ENCODE results near the gene PIK3R6. TPM values are rescaled to one million over a fixed set of nuclear protein-coding genes. Genes with fewer than 3 reads are reported as not detected.

PIK3R6 gene
- polyA plus RNA-seq, 1 experiment = not detected

- Histone ChIP-seq H3K27ac (ENCODE audit: low read depth, low read length) (no peak overlapping the region), H3K9me3 (ENCODE audit: control insufficient read depth, insufficient read depth, low read length) (peaks cover 8% of the 10 kb centered on the region), H3K4me3 (ENCODE audit: low read depth, low read length) (no peak overlapping the region), H3K27me3 (ENCODE audit: control insufficient read depth, insufficient read depth, low read length) (peaks cover 23% of the 10 kb centered on the region)
- CTCF ChIA-PET = interaction anchor here (0.9 to 1.1 kb wide), 2 partner anchors 9 to 411 kb away, joined by 3 to 5 read pairs; no protein-coding TSS in a partner anchor
- POLR2A ChIA-PET = no interaction called here
- no peak for DNase-seq (ENCODE audit: low read depth, low spot score)
- no peak for TF ChIP-seq CTCF (IDR thresholded peaks at IDR 0.05; ENCODE audit: low read depth, low read length)
Observed at GRCh38 chr17:8794636-8795035, 72.8 kb downstream of the PIK3R6 start.

- no peak overlapping the region for H3K27ac ChIP-seq (ENCODE audit: low read depth, low read length)
- no peak for TF ChIP-seq CTCF (IDR thresholded peaks at IDR 0.05; ENCODE audit: low read depth, low read length)
- H3K4me3 ChIP-seq (ENCODE audit: low read depth, low read length) = no peak overlapping the region
- H3K9me3 ChIP-seq (ENCODE audit: control insufficient read depth, insufficient read depth, low read length) = peaks cover 8% of the 10 kb centered on the region
- CTCF ChIA-PET = no interaction called here
- POLR2A ChIA-PET = no interaction called here
- DNase-seq (ENCODE audit: low read depth, low spot score) = no peak
- peaks cover 17% of the 10 kb centered on the region for H3K27me3 ChIP-seq (ENCODE audit: control insufficient read depth, insufficient read depth, low read length)
Observed at GRCh38 chr17:8793649-8794048, 73.8 kb downstream of the PIK3R6 start.

GRCh38 chr17:8792646-8793045 lies 74.8 kb downstream of the PIK3R6 start:
- no peak overlapping the region for H3K27ac ChIP-seq (ENCODE audit: low read depth, low read length)
- POLR2A ChIA-PET = no interaction called here
- DNase-seq (ENCODE audit: low read depth, low spot score) = no peak
- TF ChIP-seq CTCF (IDR thresholded peaks at IDR 0.05; ENCODE audit: low read depth, low read length) = no peak
- no peak overlapping the region for H3K4me3 ChIP-seq (ENCODE audit: low read depth, low read length)
- CTCF ChIA-PET = no interaction called here
- peaks cover 8% of the 10 kb centered on the region for H3K9me3 ChIP-seq (ENCODE audit: control insufficient read depth, insufficient read depth, low read length)
- H3K27me3 ChIP-seq (ENCODE audit: control insufficient read depth, insufficient read depth, low read length) = peaks cover 11% of the 10 kb centered on the region

- CTCF ChIA-PET = no interaction called here
- no peak for TF ChIP-seq CTCF (IDR thresholded peaks at IDR 0.05; ENCODE audit: low read depth, low read length)
- H3K27me3 ChIP-seq (ENCODE audit: control insufficient read depth, insufficient read depth, low read length) = peaks cover 4% of the 10 kb centered on the region
- POLR2A ChIA-PET = no interaction called here
- H3K27ac ChIP-seq (ENCODE audit: low read depth, low read length) = no peak overlapping the region
- peaks cover 8% of the 10 kb centered on the region for H3K9me3 ChIP-seq (ENCODE audit: control insufficient read depth, insufficient read depth, low read length)
- DNase-seq (ENCODE audit: low read depth, low spot score) = peak; percentile 2
- H3K4me3 ChIP-seq (ENCODE audit: low read depth, low read length) = no peak overlapping the region
Observed at GRCh38 chr17:8791910-8792270, 75.6 kb downstream of the PIK3R6 start.

- POLR2A ChIA-PET = no interaction called here
- CTCF ChIA-PET = no interaction called here
- H3K27me3 ChIP-seq (ENCODE audit: control insufficient read depth, insufficient read depth, low read length) = peaks cover 4% of the 10 kb centered on the region
- H3K9me3 ChIP-seq (ENCODE audit: control insufficient read depth, insufficient read depth, low read length) = peaks cover 8% of the 10 kb centered on the region
- DNase-seq (ENCODE audit: low read depth, low spot score) = no peak
- peak; percentile 19; the same call in 1 of the 2 replicates for TF ChIP-seq CTCF (IDR thresholded peaks at IDR 0.05; ENCODE audit: low read depth, low read length)
- H3K4me3 ChIP-seq (ENCODE audit: low read depth, low read length) = no peak overlapping the region
- H3K27ac ChIP-seq (ENCODE audit: low read depth, low read length) = no peak overlapping the region
Observed at GRCh38 chr17:8791248-8791909, 76.1 kb downstream of the PIK3R6 start.

Data from AG04450 (cell line).